Measurements from ENCODE around the gene TMEM181.

DNA sequence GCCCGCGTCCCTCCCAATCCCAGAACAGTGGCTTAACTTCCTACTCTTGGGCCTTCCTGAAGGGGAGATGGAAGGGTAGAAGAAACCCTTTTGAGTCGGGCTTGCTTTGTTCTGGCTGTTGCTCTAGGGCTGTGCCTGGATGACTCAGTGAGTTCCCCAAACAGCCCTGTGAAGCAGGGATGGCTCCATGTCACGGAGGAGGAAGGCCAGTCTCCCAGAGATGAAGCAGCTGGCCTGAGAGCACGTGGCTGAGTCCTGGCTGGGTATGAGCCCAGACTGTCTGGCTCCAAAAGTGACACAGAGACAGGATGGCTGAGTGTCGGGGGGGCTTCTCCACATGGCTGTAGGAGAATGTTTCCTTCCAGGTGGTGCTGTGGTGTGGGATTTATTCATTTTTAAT, 94.6 kb downstream of the TMEM181 start:
- TF ChIP-seq, protein P1, sequence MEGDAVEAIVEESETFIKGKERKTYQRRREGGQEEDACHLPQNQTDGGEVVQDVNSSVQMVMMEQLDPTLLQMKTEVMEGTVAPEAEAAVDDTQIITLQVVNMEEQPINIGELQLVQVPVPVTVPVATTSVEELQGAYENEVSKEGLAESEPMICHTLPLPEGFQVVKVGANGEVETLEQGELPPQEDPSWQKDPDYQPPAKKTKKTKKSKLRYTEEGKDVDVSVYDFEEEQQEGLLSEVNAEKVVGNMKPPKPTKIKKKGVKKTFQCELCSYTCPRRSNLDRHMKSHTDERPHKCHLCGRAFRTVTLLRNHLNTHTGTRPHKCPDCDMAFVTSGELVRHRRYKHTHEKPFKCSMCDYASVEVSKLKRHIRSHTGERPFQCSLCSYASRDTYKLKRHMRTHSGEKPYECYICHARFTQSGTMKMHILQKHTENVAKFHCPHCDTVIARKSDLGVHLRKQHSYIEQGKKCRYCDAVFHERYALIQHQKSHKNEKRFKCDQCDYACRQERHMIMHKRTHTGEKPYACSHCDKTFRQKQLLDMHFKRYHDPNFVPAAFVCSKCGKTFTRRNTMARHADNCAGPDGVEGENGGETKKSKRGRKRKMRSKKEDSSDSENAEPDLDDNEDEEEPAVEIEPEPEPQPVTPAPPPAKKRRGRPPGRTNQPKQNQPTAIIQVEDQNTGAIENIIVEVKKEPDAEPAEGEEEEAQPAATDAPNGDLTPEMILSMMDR (IDR thresholded peaks at IDR 0.05): no peak
- no peak for TF ChIP-seq POLR2A (IDR thresholded peaks at IDR 0.05)

All from esophagus squamous epithelium (tissue), 4 donors.